CD4-positive, alpha-beta T cell treated with Interleukin-17A for 4 hours (primary cell): ENCODE measurements around the gene AHDC1.
A peak's percentile ranks its signal among the peaks of the same experiment; 100 is the strongest.
"Not testable (repeated sequence)": the region's sequence is repeated elsewhere in the genome, so short reads cannot be mapped to it uniquely, and the experiment has no call there.

ENCODE experiments used
- DNase-seq: peaks from one replicate; pipeline ENCODE4 v3.0.0-alpha.2; 2020; ENCODE audit warnings: mixed read lengths

AHDC1 gene

GRCh38 chr1:27633640-27634176 is 29.8 kb upstream of the AHDC1 start:
- DNase-seq, result no peak

GRCh38 chr1:27633298-27633610 is 29.3 kb upstream of the AHDC1 start:
- no peak for DNase-seq

DNA sequence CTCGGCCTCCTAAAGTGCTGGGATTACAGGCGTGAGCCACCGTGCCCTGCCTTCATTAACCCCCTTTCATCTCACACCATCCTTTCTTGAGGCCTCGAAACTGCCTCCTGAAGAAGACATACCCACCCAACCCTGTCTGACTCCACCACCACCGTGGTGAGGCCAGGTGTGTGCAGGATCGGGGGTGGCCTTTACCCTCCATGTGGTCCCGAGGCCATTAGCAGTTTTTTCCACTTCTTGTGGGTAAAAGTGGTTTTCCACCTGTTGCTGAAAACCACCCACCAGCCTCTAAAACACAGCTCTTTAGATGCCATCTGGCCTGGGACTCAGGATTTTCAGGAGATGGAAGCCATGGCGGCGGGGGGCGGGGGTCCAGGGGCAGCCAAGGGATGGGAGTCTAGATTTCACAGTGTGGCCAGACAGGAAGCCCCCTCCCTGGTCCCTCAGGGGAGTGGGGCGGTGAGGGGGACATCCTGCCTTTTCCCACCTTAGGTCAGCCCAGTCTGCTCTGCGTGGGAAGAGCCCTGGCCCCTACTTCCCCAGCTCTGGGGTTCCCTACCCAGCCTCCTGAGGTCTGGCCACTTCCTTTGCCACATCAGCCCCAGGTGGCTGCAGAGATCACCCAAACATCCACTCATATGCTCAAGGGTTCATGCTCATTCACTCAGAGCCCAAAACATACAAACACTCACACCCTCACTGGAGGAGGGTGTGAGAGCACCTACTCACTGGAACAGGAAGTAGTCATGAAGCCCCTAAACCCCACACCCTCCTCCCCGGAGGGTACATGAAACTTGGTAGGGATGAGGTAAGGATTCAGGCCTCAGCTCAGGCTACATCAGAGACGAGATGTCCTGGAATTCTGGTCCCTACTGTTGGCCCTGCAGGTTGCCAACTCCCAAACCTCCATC is 28.7 kb upstream of the AHDC1 start:
- DNase-seq, result peak; percentile 41

- no peak for DNase-seq
Observed at GRCh38 chr1:27630859-27631491, 27.0 kb upstream of the AHDC1 start.

DNA sequence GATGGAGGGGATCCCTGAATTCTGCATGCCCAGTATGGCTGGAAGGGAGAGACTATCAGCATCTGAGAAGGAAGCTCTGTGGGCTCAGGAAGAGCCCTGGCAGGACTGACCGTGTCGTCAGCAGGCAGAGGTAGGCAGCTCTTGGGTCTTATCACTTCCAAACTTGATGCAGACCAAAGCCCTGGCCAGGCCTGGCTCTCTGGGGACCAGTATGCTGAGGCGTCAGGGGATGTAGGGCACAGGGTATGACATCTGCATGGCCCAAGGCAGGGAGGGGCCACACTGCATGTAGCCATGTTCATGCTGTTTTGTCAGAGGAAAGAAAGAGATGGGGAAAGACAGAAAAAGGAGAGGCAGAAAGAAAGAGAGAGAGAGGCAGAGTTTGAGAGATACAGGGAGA is 24.8 kb upstream of the AHDC1 start:
- DNase-seq, result no peak

GRCh38 chr1:27627733-27628132 is 23.8 kb upstream of the AHDC1 start:
- DNase-seq, result not testable (repeated sequence)

- no peak for DNase-seq
Observed at GRCh38 chr1:27627061-27627460, 23.1 kb upstream of the AHDC1 start.

DNA sequence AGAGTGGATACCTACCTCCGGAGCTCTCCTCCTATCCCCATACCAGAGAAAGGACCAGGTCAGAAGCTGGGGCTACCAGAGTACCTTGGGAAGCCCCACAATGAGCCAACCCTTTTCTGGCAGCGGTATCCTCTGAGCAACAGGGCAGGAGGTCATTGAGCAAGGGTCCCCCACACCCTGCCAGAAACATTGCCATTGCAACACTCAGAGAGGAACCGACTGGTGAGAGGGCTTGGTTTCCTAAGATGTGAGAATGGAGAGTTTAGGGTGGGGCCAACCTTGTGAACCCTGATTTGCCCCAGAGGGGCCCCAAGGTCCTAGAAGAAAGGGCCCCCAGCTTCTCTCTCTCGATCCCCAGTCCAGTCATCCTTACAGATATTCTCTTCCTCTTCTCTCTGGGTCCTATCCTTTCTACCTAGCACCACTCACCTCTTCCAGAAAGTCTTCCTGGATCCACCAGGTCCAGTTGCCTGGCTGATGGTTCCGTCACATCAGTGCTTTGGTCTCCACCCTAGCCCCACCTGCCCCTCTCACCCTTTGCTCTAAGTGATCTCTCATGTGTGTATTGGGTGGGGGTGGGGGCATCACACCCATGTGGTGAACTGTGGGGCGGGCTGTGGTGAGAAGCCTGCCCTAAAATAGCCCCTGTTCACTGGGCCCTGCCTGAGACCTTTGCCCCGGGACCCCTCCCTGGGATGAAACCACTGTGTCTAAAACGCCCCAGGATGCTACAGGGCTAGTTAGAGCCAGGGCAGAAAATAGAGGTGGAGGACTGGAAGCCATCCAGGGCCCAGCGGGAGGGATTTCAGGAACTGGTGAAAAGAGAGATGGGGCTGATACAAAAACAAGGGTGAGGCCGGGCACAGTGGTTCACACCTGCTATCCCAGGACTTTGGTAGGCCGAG is 22.3 kb upstream of the AHDC1 start:
- DNase-seq, result no peak

DNA sequence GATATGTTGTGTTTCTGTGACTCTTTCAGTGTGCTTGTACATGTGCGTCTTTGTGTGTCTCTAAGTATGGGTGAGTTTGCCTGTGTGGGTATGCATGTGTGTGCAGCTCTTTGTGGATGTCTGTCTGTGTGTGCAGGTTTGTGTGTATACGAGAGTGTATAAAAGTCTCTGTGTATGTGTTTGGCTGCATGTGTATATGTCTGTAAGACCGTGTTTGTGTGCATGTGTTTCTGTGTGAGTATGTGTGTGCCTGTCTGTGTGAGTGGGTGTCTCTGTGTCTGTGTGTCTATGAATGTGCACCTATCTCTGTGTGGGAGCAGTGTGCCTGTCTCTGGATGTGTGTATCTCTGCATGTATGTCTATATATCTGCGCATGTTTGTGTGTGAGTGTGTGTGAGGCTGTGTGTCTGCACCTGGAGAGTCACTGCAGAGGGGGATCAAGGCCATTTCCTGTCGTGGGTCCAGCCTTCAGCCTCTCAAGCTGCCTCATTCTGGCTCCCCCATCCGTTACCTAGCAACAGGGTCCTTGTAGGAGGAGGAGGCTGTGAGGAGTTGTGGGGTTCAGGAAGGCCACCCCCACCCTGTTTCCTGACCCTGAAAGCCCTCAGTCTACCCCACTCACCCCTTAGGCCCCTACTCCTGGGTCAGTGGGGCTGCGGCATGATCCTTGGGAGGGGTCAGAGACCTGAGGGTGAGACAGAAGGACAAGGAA is 20.7 kb upstream of the AHDC1 start:
- no peak for DNase-seq

- no peak for DNase-seq
Observed at GRCh38 chr1:27623327-27624212, 19.6 kb upstream of the AHDC1 start.

GRCh38 chr1:27622828-27623227 is 18.9 kb upstream of the AHDC1 start:
- no peak for DNase-seq

DNA sequence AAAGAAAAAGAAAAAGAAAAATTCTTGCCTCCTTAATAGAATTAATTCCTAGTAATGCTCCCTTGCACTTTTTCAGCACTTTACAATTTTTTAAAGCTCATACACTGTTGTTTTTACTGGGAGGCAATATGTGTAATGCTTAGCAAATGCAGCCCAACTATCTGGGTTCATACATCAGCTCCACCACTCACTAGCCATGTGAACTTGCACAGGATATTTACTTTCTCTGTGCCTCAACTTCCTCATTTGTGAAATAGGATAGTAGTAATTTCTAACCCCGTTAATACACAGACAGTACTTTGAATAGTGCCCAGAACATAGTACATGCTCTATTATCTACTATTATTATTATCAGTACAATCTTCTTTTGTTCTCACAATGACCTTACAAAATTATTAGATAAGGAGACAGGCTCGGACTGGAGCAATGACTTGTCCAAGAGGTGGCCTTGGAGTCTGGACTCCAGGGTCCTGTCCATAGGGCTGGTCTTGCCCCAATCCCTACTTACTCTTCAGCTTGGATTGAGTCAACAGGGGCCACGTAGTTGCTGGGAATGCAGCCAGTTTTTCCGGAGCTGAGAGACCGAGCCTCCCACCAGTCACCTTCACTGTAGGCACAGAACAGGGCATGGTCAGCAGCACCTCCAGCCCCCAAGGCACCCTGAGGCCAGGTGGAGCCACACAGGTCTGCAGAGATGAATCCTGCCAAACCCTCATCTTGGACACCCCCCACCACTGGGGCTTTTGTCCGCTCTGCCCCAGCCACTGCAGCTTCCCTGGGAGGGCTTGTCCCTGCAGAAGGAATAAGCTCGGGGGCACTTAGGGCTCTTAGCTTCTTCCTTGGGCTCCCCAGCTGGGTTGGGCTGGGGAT is 17.3 kb upstream of the AHDC1 start:
- no peak for DNase-seq

- DNase-seq, result not testable (repeated sequence)
Observed at GRCh38 chr1:27619782-27620438, 16.0 kb upstream of the AHDC1 start.

DNA sequence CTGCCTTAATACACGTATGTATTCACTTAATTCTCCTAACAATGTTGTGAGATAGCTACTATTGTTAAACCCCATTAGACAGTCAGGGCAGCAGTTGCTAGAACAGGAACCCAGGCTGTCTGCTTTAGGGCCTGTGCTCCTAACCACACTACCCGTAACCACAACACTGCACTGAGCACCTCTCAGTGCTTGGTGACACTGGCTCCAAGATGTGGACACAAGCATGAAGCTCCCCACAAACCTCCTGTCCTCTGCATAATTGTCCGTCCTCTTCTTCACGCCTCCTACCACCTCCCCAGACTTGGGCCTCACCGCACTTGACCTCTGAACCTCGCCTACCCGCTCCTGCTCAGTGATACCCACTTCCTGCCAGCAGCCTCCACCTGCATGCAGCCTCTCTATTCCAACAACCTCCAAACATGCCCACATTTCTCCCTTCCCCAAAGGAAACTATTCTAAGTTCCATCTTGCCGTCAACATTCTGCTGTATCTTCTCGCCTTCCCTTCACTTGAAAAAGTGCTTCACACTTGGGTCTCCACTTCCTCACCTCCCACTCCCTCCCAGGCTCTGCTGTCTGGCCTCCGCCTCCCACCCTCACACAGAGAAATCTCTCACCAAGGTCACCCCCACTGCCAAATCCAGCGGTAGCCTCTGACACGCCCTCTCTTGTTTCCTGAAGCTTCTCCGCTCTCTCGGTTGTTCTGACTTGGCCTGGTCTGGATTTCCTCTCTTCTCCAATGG is 14.6 kb upstream of the AHDC1 start:
- peak; percentile 67 for DNase-seq

GRCh38 chr1:27617420-27617819 is 13.5 kb upstream of the AHDC1 start:
- DNase-seq, result no peak

- no peak for DNase-seq
Observed at GRCh38 chr1:27616441-27616840, 12.5 kb upstream of the AHDC1 start.

GRCh38 chr1:27615346-27616192 is 11.6 kb upstream of the AHDC1 start:
- no peak for DNase-seq
